Endothelial cell of umbilical vein (primary cell): Measurements from ENCODE around the gene SH3BP5. TPM values are rescaled to one million over a fixed set of nuclear protein-coding genes. Genes with fewer than 3 reads are reported as not detected.

Source experiments
- BruUV-seq: library from RNA; stranded (reverse); fragments of 400-500 nt; replicated peaks from 2 replicates; lab custom pipeline; 2021; lab: Mats Ljungman, UMichigan
- CTCF ChIA-PET: fragments of 300-600, 350-600 bp; sonication (Branson Sonifier 250); formaldehyde crosslinking; loops from one replicate; lab custom pipeline; 2021; ENCODE audit warnings: antibody characterized with exemption, inconsistent platforms; lab: Charles Lee
- POLR2A ChIA-PET: fragments of 300-600, 350-600 bp; sonication (Branson Sonifier 250); formaldehyde crosslinking; loops from one replicate; lab custom pipeline; 2021; ENCODE audit warnings: antibody characterized with exemption, inconsistent platforms; lab: Charles Lee
- DNase-seq: peaks from one replicate; pipeline ENCODE4 v3.0.0-alpha.2; 2011; ENCODE audit warnings: low read depth, low spot score
- FAIRE-seq: peaks from 2 replicates; lab custom pipeline; 2011; peaks lifted over from hg19 to GRCh38; lab: Jason Lieb, UNC
- H2AFZ ChIP-seq: 2 replicates; pipeline ENCODE4 v1.6.0; 2012; ENCODE audit warnings: low read depth, low read length, control low read depth, inconsistent platforms
- H3K27ac ChIP-seq: 2 replicates; pipeline ENCODE4 v1.5.1; 2011; ENCODE audit warnings: low read depth, mild to moderate bottlenecking, control low read depth, low read length, moderate library complexity; ENCODE audit not compliant: insufficient read depth
- H3K27me3 ChIP-seq, 2 experiments: 2 replicates each; pipeline versions ENCODE4 v1.6.0 to v1.6.1; 2011; ENCODE audit warnings: low read length in 2 of 2, mixed read lengths in 1 of 2; ENCODE audit not compliant: control insufficient read depth in 2 of 2, insufficient read depth in 2 of 2
- H3K36me3 ChIP-seq, 2 experiments: 2 replicates in 1 of 2; 3 replicates in 1 of 2; pipeline ENCODE4 v1.5.1; 2011; ENCODE audit warnings: low read length in 2 of 2, mild to moderate bottlenecking in 1 of 2, moderate library complexity in 1 of 2; ENCODE audit not compliant: control insufficient read depth in 2 of 2, insufficient read depth in 2 of 2; ENCODE audit errors: extremely low read depth in 1 of 2
- H3K4me1 ChIP-seq: 3 replicates; pipeline ENCODE4 v1.5.1; 2011; ENCODE audit warnings: mild to moderate bottlenecking, low read length; ENCODE audit not compliant: control insufficient read depth, insufficient read depth; ENCODE audit errors: extremely low read depth
- H3K4me2 ChIP-seq: 2 replicates; pipeline ENCODE4 v1.6.1; 2011; ENCODE audit warnings: low read length, control low read depth, mixed read lengths; ENCODE audit not compliant: insufficient read depth
- H3K4me3 ChIP-seq, 3 experiments: fragments of 200-600 bp in 1 of 3; sonication (generic), shearing (Covaris generic) in 1 of 3; replicated peaks in 1 of 3; 2 replicates each; pipeline ENCODE4 v1.5.1; 2011 to 2016; ENCODE audit warnings: control low read depth in 3 of 3, low read length in 3 of 3, mild to moderate bottlenecking in 2 of 3, inconsistent platforms in 1 of 3, low read depth in 1 of 3, moderate library complexity in 1 of 3; ENCODE audit not compliant: insufficient read depth in 1 of 3
- H3K79me2 ChIP-seq: 2 replicates; pipeline ENCODE4 v1.6.0; 2012; ENCODE audit warnings: low read length, inconsistent platforms; ENCODE audit not compliant: control insufficient read depth, insufficient read depth
- H3K9ac ChIP-seq: replicated peaks from 2 replicates; pipeline ENCODE3; 2011; ENCODE audit warnings: low read length, control low read depth; ENCODE audit not compliant: insufficient read depth; ENCODE audit errors: extremely low read depth
- H3K9me1 ChIP-seq: replicated peaks from 3 replicates; pipeline ENCODE4 v1.6.0; 2011; ENCODE audit warnings: mild to moderate bottlenecking, low read length; ENCODE audit not compliant: control insufficient read depth, insufficient read depth; ENCODE audit errors: extremely low read depth
- H3K9me3 ChIP-seq: replicated peaks from 2 replicates; pipeline ENCODE4 v1.5.1; 2012; ENCODE audit warnings: low read length, inconsistent platforms; ENCODE audit not compliant: control insufficient read depth, insufficient read depth
- H4K20me1 ChIP-seq: replicated peaks from 2 replicates; pipeline ENCODE3; 2011; ENCODE audit warnings: mild to moderate bottlenecking, low read length; ENCODE audit not compliant: control insufficient read depth, insufficient read depth; ENCODE audit errors: extremely low read depth
- EZH2 ChIP-seq: IDR thresholded peaks from 2 replicates; pipeline ENCODE4 v1.6.1; 2012; ENCODE audit warnings: borderline replicate concordance, low read depth, mild to moderate bottlenecking, moderate library complexity, low read length, inconsistent platforms; ENCODE audit not compliant: severe bottlenecking
- FOS ChIP-seq: IDR thresholded peaks from 2 replicates; pipeline ENCODE4 v1.6.1; 2011; ENCODE audit warnings: mild to moderate bottlenecking, low read length, moderate library complexity, borderline replicate concordance; ENCODE audit not compliant: insufficient read depth
- GATA2 ChIP-seq: IDR thresholded peaks from 2 replicates; pipeline ENCODE4 v1.7.0; 2011; ENCODE audit warnings: low read depth, mild to moderate bottlenecking, moderate library complexity, mixed read lengths, low read length; ENCODE audit not compliant: insufficient read length, insufficient read depth
- JUN ChIP-seq: IDR thresholded peaks from 2 replicates; pipeline ENCODE4 v1.6.1; 2011; ENCODE audit warnings: borderline replicate concordance, low read depth; ENCODE audit not compliant: insufficient read length, insufficient read depth
- MYC ChIP-seq: IDR thresholded peaks from one replicate; pipeline ENCODE4 v1.6.1; 2011; ENCODE audit warnings: mild to moderate bottlenecking, low read depth, low read length
- POLR2A ChIP-seq: IDR thresholded peaks from 2 replicates; pipeline ENCODE4 v1.6.1; 2012; ENCODE audit warnings: low read depth, mild to moderate bottlenecking, control low read depth, low read length
- POLR2AphosphoS5 ChIP-seq: IDR thresholded peaks from 2 replicates; pipeline ENCODE4 v1.6.1; 2012; ENCODE audit warnings: low read depth, mild to moderate bottlenecking, control low read depth, low read length, moderate library complexity; ENCODE audit not compliant: insufficient read depth
- dilution Hi-C: fragments of 300-500 bp; cut with MboI; formaldehyde crosslinking; loops from one replicate; pipeline ENCODE4 v1.15.0; 2019; ENCODE audit warnings: low sequenced_read_pairs; ENCODE audit not compliant: extremely low pct_ligation_motif_present
- intact Hi-C: fragments of 100-400 bp; cut with micrococcal nuclease; formaldehyde crosslinking; loops from one replicate; pipeline ENCODE4 v1.10.0; 2022
- polyA plus RNA-seq, 4 experiments: library from polyadenylated mRNA; depleted of rRNA in 3 of 4; stranded (reverse) in 3 of 4; unstranded in 1 of 4; fragments of >200 nt; gene quantifications; 2 replicates each; pipeline versions ENCODE4 v1.2.1 to v1.2.3, GENCODE V29; 2011 to 2012; ENCODE audit warnings: missing spikeins in 1 of 4
- total RNA-seq: library from RNA; stranded (reverse); gene quantifications from 2 replicates; pipeline ENCODE4 v1.2.3, GENCODE V29; 2021
- TF ChIP-seq, protein P1 (sequence below), 2 donors: IDR thresholded peaks; 1 replicate in 1 of 2; 2 replicates in 1 of 2; pipeline ENCODE4 v1.5.1; 2011; ENCODE audit warnings: low read length in 2 of 2, mild to moderate bottlenecking in 2 of 2, moderate library complexity in 2 of 2, control low read depth in 1 of 2, inconsistent platforms in 1 of 2, low read depth in 1 of 2; ENCODE audit not compliant: insufficient read depth in 1 of 2; ENCODE audit errors: extremely low read depth in 1 of 2
- TF ChIP-seq, protein P2 (sequence below): IDR thresholded peaks from 2 replicates; pipeline ENCODE4 v1.6.1; 2011; ENCODE audit not compliant: insufficient read depth, insufficient read length

The SH3BP5 gene
- total and polyA plus RNA-seq, 2 donors (not counting 3 experiments of a cell fraction or from before 2014, with no cell fraction given): 35.3 to 76.3 TPM

DNA sequence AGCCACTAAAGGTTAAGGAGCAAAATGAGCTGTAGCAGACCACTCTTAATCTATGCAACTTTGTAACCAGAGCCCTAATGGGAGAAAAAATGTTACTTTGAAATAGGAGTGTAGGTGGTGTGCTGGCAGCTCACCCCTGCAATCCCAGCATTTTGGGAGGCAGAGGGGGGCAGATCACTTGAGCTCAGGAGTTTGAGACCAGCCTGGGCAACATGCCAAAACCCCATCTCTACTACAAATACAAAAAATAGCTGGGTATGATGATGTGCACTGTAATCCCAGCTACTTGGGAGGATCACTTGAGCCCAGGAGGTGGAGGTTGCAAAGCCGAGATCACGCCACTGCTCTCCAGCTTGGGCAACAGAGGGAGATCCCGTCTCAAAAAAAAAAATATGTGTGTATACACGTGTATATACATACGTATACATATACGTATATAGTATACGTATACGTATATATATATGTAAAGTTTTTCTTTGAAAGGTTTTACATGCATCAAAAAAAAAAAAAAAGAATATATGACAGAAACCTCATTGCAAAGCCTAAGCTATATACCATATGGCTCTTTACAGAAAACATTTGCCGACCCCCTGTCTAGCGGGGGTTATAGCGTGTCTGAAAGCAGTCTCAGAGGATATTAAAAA, 110.7 kb downstream of the SH3BP5 start:
- Histone ChIP-seq H2AFZ (no peak overlapping the region), H3K4me2 (no peak overlapping the region), H3K79me2 (no peaks in the 10 kb centered on the region), H3K9me1 (no peaks in the 10 kb centered on the region), H3K27me3 (no peaks in the 10 kb centered on the region), H4K20me1 (no peaks in the 10 kb centered on the region), H3K4me3 (no peak overlapping the region), H3K9ac (no peak overlapping the region), H3K27ac (no peak overlapping the region), H3K36me3 (peaks cover 15 to 36% of the 10 kb centered on the region in 2 experiments), H3K9me3 (no peaks in the 10 kb centered on the region), H3K4me1 (no peaks in the 10 kb centered on the region)
- no peak for DNase-seq
- dilution Hi-C loops: no loop called here
- TF ChIP-seq, protein P1, sequence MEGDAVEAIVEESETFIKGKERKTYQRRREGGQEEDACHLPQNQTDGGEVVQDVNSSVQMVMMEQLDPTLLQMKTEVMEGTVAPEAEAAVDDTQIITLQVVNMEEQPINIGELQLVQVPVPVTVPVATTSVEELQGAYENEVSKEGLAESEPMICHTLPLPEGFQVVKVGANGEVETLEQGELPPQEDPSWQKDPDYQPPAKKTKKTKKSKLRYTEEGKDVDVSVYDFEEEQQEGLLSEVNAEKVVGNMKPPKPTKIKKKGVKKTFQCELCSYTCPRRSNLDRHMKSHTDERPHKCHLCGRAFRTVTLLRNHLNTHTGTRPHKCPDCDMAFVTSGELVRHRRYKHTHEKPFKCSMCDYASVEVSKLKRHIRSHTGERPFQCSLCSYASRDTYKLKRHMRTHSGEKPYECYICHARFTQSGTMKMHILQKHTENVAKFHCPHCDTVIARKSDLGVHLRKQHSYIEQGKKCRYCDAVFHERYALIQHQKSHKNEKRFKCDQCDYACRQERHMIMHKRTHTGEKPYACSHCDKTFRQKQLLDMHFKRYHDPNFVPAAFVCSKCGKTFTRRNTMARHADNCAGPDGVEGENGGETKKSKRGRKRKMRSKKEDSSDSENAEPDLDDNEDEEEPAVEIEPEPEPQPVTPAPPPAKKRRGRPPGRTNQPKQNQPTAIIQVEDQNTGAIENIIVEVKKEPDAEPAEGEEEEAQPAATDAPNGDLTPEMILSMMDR (IDR thresholded peaks at IDR 0.05; ENCODE audit: extremely low read depth in 1 of 2, insufficient read depth in 1 of 2, low read depth in 1 of 2, low read length in 2 of 2): no peak
- no peak for TF ChIP-seq POLR2A
- no peak for TF ChIP-seq GATA2
- no peak for TF ChIP-seq EZH2
- TF ChIP-seq, protein P2, sequence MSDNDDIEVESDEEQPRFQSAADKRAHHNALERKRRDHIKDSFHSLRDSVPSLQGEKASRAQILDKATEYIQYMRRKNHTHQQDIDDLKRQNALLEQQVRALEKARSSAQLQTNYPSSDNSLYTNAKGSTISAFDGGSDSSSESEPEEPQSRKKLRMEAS: no peak
- no peak for TF ChIP-seq JUN
- no peak for TF ChIP-seq POLR2AphosphoS5
- TF ChIP-seq FOS: no peak
- no peak for TF ChIP-seq MYC
- FAIRE-seq: no peak
- no TSS peak for BruUV-seq
- POLR2A ChIA-PET: no interaction called here
- CTCF ChIA-PET: interaction anchor here (0.6 to 2.7 kb wide), 6 partner anchors 13 to 184 kb away, joined by 3 to 8 read pairs (median 4); no protein-coding TSS in a partner anchor
- intact Hi-C loops: no loop called here
